GM18870 (cell line): ENCODE measurements around the gene KRR1.
A peak's percentile ranks its signal among the peaks of the same experiment; 100 is the strongest.
"Not testable (repeated sequence)": the region's sequence is repeated elsewhere in the genome, so short reads cannot be mapped to it uniquely, and the experiment has no call there.

Experiments used
- ATAC-seq: cut with Tn5 transposase; IDR thresholded peaks from one replicate; pipeline ENCODE4 v1.9.1; 2021; ENCODE audit warnings: moderate library complexity; ENCODE audit not compliant: unreplicated experiment

Gene KRR1

GRCh38 chr12:75479963-75480461, 31.4 kb downstream of the KRR1 start:
- peak; percentile 42 for ATAC-seq

- ATAC-seq, result no peak
These were observed 33.2 kb downstream of the KRR1 start for GRCh38 chr12:75478116-75478794.

GRCh38 chr12:75477137-75477536, 34.3 kb downstream of the KRR1 start:
- no peak for ATAC-seq

DNA sequence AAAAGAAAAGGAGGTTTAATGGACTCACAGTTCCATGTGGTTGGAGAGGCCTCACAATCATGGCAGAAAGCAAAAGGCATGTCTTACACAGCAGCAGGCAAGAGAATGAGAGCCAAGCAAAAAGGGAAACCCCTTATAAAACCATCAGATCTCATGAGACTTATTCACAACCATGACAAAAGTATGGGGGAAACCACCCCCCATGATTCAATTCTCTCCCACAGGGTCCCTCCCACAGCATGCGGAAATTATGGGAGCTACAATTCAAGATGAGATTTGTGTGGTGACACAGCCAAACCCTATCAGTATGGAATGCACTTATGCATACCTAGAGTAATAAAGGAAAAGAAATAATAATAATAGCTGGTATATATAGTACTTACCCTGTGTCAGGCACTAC, 35.3 kb downstream of the KRR1 start:
- ATAC-seq, result no peak

GRCh38 chr12:75474116-75474515, 37.3 kb downstream of the KRR1 start:
- ATAC-seq, result no peak

DNA sequence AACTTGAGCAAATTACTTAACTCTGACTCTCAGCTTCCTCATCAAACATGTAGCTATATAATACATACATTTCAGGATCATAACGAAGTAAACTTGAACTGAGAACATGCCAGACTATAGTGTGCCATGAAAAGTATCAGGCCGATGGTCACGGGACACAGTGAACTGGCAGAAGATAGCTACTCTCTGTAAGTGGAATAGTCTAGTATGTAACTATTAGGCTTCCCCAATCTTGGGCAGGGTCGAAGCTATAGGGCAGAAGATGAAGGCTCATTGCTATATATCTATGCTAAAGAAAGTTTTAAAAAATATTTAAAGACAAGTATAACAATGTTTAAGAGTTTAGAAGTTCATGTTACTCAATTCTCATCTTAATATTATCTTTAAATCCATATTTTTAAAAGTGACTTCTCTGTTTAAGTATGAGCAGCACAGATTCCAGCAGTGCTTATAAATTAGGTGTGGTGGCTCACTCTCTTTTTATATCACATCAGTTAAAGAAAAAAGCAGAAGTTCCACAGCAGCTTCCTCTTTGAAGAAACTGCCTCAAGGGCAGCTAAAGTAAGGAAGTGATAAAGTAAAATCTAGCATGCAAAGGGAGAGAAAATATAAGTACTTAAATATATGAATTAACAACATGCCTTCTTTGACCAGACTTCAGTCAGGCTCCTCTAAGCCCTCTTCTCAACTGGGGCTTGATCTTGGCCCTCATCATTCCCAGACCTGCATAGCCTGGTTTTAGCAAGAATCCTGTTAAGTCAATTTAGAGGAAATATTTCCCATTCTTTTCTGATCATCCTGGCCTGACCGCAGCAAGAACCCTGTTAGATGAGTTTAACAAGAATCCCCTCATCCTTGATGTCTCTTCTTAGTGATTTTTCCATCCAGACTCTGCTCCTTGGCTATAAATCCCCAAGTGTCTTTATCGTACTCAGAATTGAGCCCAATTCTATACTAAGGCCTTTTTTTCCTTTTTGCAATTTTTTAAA, 39.2 kb downstream of the KRR1 start:
- no peak for ATAC-seq

DNA sequence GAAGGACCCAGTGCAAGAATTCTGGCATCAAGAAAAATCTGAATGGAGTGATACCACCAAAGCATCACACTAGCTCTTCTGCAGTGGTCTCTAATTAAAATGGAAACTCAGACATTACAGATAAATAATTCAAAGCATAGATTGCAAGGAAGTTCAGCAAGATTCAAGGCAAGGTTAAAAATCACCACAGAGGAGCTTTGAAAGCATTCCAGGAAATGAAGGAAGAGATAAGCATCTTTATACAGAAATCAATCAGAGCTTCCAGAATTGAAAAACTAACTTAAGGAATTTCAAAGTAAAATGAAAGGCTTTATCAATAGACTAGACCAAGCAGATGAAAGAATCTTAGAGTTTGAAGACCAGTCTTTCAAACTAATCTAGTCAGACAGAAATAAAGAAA, 51.2 kb downstream of the KRR1 start:
- no peak for ATAC-seq

DNA sequence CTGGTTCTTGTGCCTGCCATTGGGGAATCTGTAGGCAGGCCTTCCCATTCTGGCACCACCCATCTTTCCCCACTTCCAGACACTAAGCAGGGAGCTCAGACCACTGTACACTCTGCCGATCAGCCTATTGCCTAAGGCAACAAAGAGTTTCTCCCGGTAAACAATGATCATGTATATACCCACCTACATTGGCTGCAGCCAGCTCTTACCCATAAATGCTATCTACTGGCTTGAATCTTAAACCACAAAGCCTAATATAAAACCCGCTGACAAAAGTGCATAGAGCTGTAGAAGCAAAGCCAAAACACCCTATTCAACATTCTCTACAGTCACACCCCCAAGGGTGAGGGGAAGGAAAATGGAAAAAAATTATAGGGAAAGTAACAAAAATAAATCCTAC, 51.7 kb downstream of the KRR1 start:
- no peak for ATAC-seq

GRCh38 chr12:75457866-75458265, 53.5 kb downstream of the KRR1 start:
- not testable (repeated sequence) for ATAC-seq

GRCh38 chr12:75457191-75457590, 54.2 kb downstream of the KRR1 start:
- ATAC-seq, result no peak

- ATAC-seq, result no peak
These were observed 55.6 kb downstream of the KRR1 start for GRCh38 chr12:75455839-75456238.

DNA sequence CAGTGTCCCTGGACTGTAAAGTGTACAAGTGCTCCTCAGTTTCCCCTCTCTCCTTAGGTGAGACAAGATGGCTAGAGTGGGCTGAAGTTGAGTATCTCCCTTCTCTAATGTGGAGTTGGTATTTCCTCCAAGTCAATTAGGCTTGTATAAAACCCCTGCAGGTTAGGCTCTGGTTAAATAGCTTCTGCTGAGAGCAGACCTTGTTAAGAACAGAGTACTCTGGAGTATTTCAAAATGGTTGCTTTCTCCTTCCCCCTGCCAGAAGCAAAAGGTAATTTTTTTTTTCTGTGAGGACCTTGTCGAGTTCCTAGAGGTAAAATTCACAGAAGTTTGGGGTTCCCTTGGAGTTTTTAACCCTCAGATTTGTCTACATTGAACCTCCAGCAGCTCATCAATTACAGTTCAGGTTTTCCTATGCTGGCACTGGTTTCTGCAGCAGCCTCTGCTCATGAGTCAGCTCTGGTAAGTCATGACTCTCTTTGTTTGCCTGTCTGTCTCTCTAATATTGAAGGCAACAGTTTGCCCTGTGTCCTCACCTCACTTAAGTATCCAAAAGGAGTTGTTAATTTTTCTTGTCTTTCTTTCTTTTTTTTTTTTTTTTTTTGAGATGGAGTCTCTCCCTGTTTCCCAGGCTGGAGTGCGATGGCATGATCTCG, 58.6 kb downstream of the KRR1 start:
- ATAC-seq, result no peak

GRCh38 chr12:75447691-75448393, 63.6 kb downstream of the KRR1 start:
- ATAC-seq, result no peak

DNA sequence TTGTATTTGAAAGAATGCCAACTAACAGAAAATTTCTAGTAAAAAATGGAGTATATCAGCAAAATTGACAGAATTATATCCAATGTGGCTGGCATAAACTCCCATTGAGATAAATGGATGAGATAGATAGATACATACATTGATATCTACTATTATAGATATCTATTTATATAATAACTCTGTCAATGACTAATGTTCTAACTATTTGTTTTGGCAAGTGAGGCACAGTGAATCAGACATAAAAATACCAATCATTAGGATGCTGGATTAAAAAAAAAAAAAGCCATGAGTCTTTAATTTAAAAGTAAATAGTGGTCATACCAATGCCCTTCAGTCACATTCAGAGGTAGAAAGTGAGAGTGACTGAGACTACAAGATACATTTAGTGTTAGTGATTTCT, 64.6 kb downstream of the KRR1 start:
- no peak for ATAC-seq

GRCh38 chr12:75445137-75445507, 66.3 kb downstream of the KRR1 start:
- ATAC-seq, result not testable (repeated sequence)

DNA sequence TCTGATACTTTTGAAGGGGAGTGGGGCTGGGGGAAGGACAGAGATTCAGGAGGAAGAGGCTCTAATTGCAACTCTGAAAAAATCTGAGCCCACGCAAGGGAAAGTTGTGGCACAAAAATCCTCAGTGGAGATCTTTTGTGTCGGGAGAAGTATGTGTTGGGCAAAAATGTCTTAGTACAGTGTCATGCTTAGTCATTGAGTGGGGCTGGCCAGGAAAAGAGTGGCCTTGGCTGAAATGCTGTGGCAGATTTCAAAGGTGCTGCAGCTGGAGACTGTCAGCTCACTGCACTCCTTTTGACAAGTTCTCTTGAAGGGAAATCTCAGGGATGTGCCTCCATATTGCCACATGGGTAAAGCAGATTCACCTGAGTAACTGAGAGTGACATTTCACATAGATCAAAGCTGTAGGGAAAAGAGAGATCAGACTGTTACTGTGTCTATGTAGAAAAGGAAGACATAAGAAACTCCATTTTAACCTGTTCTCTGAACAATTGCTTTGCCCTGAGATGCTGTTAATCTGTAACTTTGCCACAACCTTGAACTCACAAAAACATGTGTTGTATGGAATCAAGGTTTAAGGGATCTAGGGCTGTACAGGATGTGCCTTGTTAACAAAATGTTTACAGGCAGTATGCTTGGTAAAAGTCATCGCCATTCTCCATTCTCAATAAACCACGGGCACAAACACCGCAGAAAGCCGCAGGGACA, 66.8 kb downstream of the KRR1 start:
- ATAC-seq, result no peak

DNA sequence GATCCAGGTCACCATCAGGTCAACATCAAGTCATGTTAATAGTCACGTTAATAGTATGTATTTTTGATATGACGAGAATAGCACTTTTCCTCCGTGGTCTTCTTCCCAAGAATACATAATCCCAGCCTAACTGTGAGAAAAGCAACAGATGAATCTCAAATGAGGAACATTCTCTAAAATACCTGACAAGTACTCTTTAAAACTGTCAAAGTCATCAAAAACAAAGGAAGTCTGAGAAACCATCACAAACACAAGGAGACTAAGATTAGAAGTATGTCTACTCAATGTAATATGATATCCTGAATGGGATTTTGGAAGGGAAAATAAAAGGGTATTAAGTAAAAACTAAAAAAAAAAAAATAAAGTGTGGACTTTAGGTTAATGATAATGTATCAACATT, 67.7 kb downstream of the KRR1 start:
- ATAC-seq, result no peak

- ATAC-seq, result not testable (repeated sequence)
These were observed 69.0 kb downstream of the KRR1 start for GRCh38 chr12:75442454-75442853.

DNA sequence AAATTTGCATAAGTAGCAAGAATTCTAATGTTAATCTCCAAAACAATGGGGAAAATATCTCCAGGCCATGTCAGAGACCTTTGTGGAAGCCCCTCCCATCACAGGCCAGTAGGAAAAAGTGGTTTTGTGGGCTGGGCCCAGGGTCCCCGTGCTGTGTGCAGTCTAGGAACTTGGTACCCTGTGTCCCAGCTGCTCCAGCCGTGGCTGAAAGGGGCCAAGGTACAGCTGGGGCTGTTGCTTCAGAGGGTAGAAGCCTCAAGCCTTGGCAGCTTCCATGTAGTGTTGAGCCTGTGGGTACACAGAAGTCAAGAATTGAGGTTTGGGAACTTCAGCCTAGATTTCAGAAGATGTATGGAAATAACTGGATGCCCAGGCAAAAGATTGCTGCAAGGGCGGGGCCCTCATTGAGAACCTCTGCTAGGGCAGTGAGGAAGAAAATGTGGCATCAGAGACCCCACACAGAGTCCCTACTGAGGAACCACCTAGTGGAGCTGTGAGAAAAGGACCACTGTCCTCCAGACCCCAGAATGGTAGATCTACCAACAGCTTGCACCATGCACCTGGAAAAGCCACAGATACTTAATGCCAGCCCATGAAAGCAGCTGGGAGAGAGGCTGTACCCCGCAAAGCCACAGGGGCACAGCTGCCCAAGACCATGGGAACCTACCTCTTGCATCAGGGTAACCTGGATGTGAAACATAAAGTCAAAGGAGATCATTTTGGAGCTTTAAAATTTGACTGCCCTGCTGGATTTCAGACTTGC, 69.5 kb downstream of the KRR1 start:
- not testable (repeated sequence) for ATAC-seq
